Activated CD4-positive, alpha-beta memory T cell treated with anti-CD3 and anti-CD28 coated beads, Interleukin-2, amount 10 ng/mL, durations not matched to agents 7 days and 5 days (primary cell): Measurements from ENCODE around the gene KCTD5. TPM values are rescaled to one million over a fixed set of nuclear protein-coding genes. Genes with fewer than 3 reads are reported as not detected.
"Not testable (repeated sequence)": the region's sequence is repeated elsewhere in the genome, so short reads cannot be mapped to it uniquely, and the experiment has no call there.

Experiments
- CTCF ChIA-PET: fragments of 350-600 bp; sonication (Branson Sonifier 250); formaldehyde crosslinking; loops from one replicate; lab custom pipeline; 2021; ENCODE audit warnings: antibody characterized with exemption, inconsistent platforms; lab: Charles Lee
- POLR2A ChIA-PET: fragments of 350-600 bp; sonication (Branson Sonifier 250); formaldehyde crosslinking; loops from one replicate; lab custom pipeline; 2021; ENCODE audit warnings: antibody characterized with exemption; lab: Charles Lee
- DNase-seq: peaks from one replicate; pipeline ENCODE4 v3.0.0-alpha.2; 2020
- H3K27ac Mint-ChIP-seq: one replicate; pipeline ENCODE4 v1.8.0; 2021; ENCODE audit warnings: mild to moderate bottlenecking, mixed read lengths
- H3K27me3 Mint-ChIP-seq: one replicate; pipeline ENCODE4 v1.8.0; 2021; ENCODE audit warnings: mixed read lengths
- H3K36me3 Mint-ChIP-seq: one replicate; pipeline ENCODE4 v1.8.0; 2021; ENCODE audit warnings: low read depth, mixed read lengths
- H3K4me1 Mint-ChIP-seq: one replicate; pipeline ENCODE4 v1.8.0; 2021; ENCODE audit warnings: mixed read lengths
- H3K4me3 Mint-ChIP-seq: one replicate; pipeline ENCODE4 v1.8.0; 2021; ENCODE audit warnings: mild to moderate bottlenecking, mixed read lengths
- H3K9me3 Mint-ChIP-seq: one replicate; pipeline ENCODE4 v1.8.0; 2021; ENCODE audit warnings: mixed read lengths
- total RNA-seq, 2 experiments: library from RNA; stranded (reverse); gene quantifications; one replicate each; pipeline ENCODE4 v1.2.3, GENCODE V29; 2021

Gene KCTD5
- total RNA-seq, 2 experiments from 2014 or later: 35.9 to 39.8 TPM

GRCh38 chr16:2678206-2678965 is 3.9 kb upstream of the KCTD5 start:
- H3K36me3 Mint-ChIP-seq, CTCF ChIA-PET, H3K4me3 Mint-ChIP-seq, H3K27ac Mint-ChIP-seq, DNase-seq, H3K9me3 Mint-ChIP-seq, POLR2A ChIA-PET, H3K27me3 Mint-ChIP-seq: not testable (repeated sequence)
- peaks cover 28% of the 10 kb centered on the region for H3K4me1 Mint-ChIP-seq

GRCh38 chr16:2679902-2680301 is 2.4 kb upstream of the KCTD5 start:
- H3K9me3 Mint-ChIP-seq, H3K27me3 Mint-ChIP-seq, H3K27ac Mint-ChIP-seq, POLR2A ChIA-PET, H3K4me3 Mint-ChIP-seq, DNase-seq, CTCF ChIA-PET, H3K36me3 Mint-ChIP-seq: not testable (repeated sequence)
- H3K4me1 Mint-ChIP-seq: peaks cover 23% of the 10 kb centered on the region

- peaks cover 24% of the 10 kb centered on the region for H3K4me1 Mint-ChIP-seq
- CTCF ChIA-PET, H3K36me3 Mint-ChIP-seq, POLR2A ChIA-PET, H3K27ac Mint-ChIP-seq, DNase-seq, H3K9me3 Mint-ChIP-seq, H3K27me3 Mint-ChIP-seq: not testable (repeated sequence)
- peak overlapping the region; percentile 97 for H3K4me3 Mint-ChIP-seq
Observed at GRCh38 chr16:2680360-2680759, 2.0 kb upstream of the KCTD5 start.

GRCh38 chr16:2683041-2683440 is 718 bp downstream of the KCTD5 start:
- H3K27ac Mint-ChIP-seq: peak overlapping the region; percentile 79
- CTCF ChIA-PET, DNase-seq, H3K36me3 Mint-ChIP-seq, H3K27me3 Mint-ChIP-seq, H3K9me3 Mint-ChIP-seq: not testable (repeated sequence)
- H3K4me3 Mint-ChIP-seq: peak overlapping the region; percentile 97
- POLR2A ChIA-PET: interaction anchor here (0.7 to 2.1 kb wide), 8 partner anchors 10 to 528 kb away, joined by 3 to 30 read pairs (median 11); partner anchors contain the start of genes ELOB and TRAF7
- peaks cover 37% of the 10 kb centered on the region for H3K4me1 Mint-ChIP-seq

GRCh38 chr16:2686075-2686474 is 3.8 kb downstream of the KCTD5 start:
- H3K27me3 Mint-ChIP-seq, CTCF ChIA-PET, H3K27ac Mint-ChIP-seq, H3K9me3 Mint-ChIP-seq, DNase-seq, H3K4me3 Mint-ChIP-seq: not testable (repeated sequence)
- Mint-ChIP-seq H3K36me3 (peaks cover 14% of the 10 kb centered on the region), H3K4me1 (peaks cover 32% of the 10 kb centered on the region)
- POLR2A ChIA-PET: interaction anchor here (1.9 kb wide), 1 partner anchor 13 kb away, joined by 6 read pairs; no protein-coding TSS in a partner anchor

- Mint-ChIP-seq H3K4me1 (peaks cover 26% of the 10 kb centered on the region), H3K27ac (peak overlapping the region; percentile 87), H3K9me3 (no peaks in the 10 kb centered on the region), H3K27me3 (no peaks in the 10 kb centered on the region), H3K36me3 (peaks cover 13% of the 10 kb centered on the region), H3K4me3 (peak overlapping the region; percentile 63)
- DNase-seq: peak; percentile 44
- CTCF ChIA-PET: no interaction called here
- POLR2A ChIA-PET: interaction anchor here (1.1 to 1.9 kb wide), 2 partner anchors 14 to 65 kb away, joined by 3 to 6 read pairs; partner anchors contain the start of gene SRRM2
Observed at GRCh38 chr16:2686912-2687507, 4.7 kb downstream of the KCTD5 start.

GRCh38 chr16:2687531-2688308 is 5.4 kb downstream of the KCTD5 start:
- Mint-ChIP-seq H3K27ac (peak overlapping the region; percentile 87), H3K36me3 (peaks cover 10% of the 10 kb centered on the region), H3K4me3 (peak overlapping the region; percentile 63), H3K9me3 (no peaks in the 10 kb centered on the region), H3K4me1 (peaks cover 23% of the 10 kb centered on the region), H3K27me3 (no peaks in the 10 kb centered on the region)
- DNase-seq: no peak
- ChIA-PET CTCF (no interaction called here), POLR2A (interaction anchor here (1.1 to 1.9 kb wide), 2 partner anchors 15 to 64 kb away, joined by 3 to 6 read pairs; partner anchors contain the start of gene SRRM2)

- H3K9me3 Mint-ChIP-seq, H3K36me3 Mint-ChIP-seq, H3K27me3 Mint-ChIP-seq, POLR2A ChIA-PET, H3K27ac Mint-ChIP-seq, DNase-seq, H3K4me3 Mint-ChIP-seq, CTCF ChIA-PET: not testable (repeated sequence)
- peaks cover 20% of the 10 kb centered on the region for H3K4me1 Mint-ChIP-seq
Observed at GRCh38 chr16:2689422-2689821, 7.1 kb downstream of the KCTD5 start.

- H3K36me3 Mint-ChIP-seq: peaks cover 10% of the 10 kb centered on the region
- H3K4me1 Mint-ChIP-seq: peaks cover 16% of the 10 kb centered on the region
- no peaks in the 10 kb centered on the region for H3K9me3 Mint-ChIP-seq
- ChIA-PET POLR2A (no interaction called here), CTCF (no interaction called here)
- no peak overlapping the region for H3K27ac Mint-ChIP-seq
- H3K27me3 Mint-ChIP-seq: no peaks in the 10 kb centered on the region
- H3K4me3 Mint-ChIP-seq: no peak overlapping the region
- no peak for DNase-seq
Observed at GRCh38 chr16:2689968-2690801, 7.9 kb downstream of the KCTD5 start.

- Mint-ChIP-seq H3K27me3 (no peaks in the 10 kb centered on the region), H3K9me3 (no peaks in the 10 kb centered on the region), H3K27ac (no peak overlapping the region), H3K36me3 (peaks cover 10% of the 10 kb centered on the region), H3K4me3 (no peak overlapping the region), H3K4me1 (peaks cover 14% of the 10 kb centered on the region)
- CTCF ChIA-PET: no interaction called here
- DNase-seq: no peak
- POLR2A ChIA-PET: no interaction called here
Observed at GRCh38 chr16:2690852-2691251, 8.5 kb downstream of the KCTD5 start.

GRCh38 chr16:2691491-2692248 is 9.3 kb downstream of the KCTD5 start:
- POLR2A ChIA-PET: interaction anchor here (1.6 kb wide), 1 partner anchor 9 kb away, joined by 4 read pairs; the partner anchor contains the start of gene KCTD5
- no peaks in the 10 kb centered on the region for H3K9me3 Mint-ChIP-seq
- H3K4me1 Mint-ChIP-seq: peaks cover 13% of the 10 kb centered on the region
- H3K4me3 Mint-ChIP-seq: no peak overlapping the region
- CTCF ChIA-PET: no interaction called here
- no peak overlapping the region for H3K27ac Mint-ChIP-seq
- H3K27me3 Mint-ChIP-seq: no peaks in the 10 kb centered on the region
- peaks cover 11% of the 10 kb centered on the region for H3K36me3 Mint-ChIP-seq
- no peak for DNase-seq
